Central memory CD8-positive, alpha-beta T cell (primary cell): ENCODE results near the gene EHBP1L1.
"Not testable (repeated sequence)": the region's sequence is repeated elsewhere in the genome, so short reads cannot be mapped to it uniquely, and the experiment has no call there.

Source experiments
- ATAC-seq: fragments of 150-1000 bp; cut with Tn5 transposase; replicated peaks from 2 replicates; pipeline ENCODE4 v1.10.0; 2022; ENCODE audit warnings: mild to moderate bottlenecking, moderate FRiP score, moderate number of reproducible peaks; ENCODE audit not compliant: poor library complexity, severe bottlenecking; ENCODE audit errors: extremely low read depth
- DNase-seq, 2 donors: peaks; one replicate each; pipeline ENCODE4 v3.0.0; 2021; ENCODE audit warnings: low spot score in 2 of 2
- H3K27ac Mint-ChIP-seq: one replicate; pipeline ENCODE4 v1.8.0; 2022; ENCODE audit warnings: low read depth, mild to moderate bottlenecking, moderate library complexity, mixed read lengths
- H3K27me3 Mint-ChIP-seq: one replicate; pipeline ENCODE4 v1.8.0; 2022; ENCODE audit warnings: mixed read lengths
- H3K36me3 Mint-ChIP-seq: one replicate; pipeline ENCODE4 v1.8.0; 2022; ENCODE audit warnings: mild to moderate bottlenecking, moderate library complexity, mixed read lengths; ENCODE audit not compliant: insufficient read depth
- H3K4me1 Mint-ChIP-seq: one replicate; pipeline ENCODE4 v1.8.0; 2022; ENCODE audit warnings: mixed read lengths
- H3K4me3 Mint-ChIP-seq: one replicate; pipeline ENCODE4 v1.8.0; 2022; ENCODE audit warnings: mild to moderate bottlenecking, moderate library complexity, mixed read lengths
- H3K9me3 Mint-ChIP-seq: one replicate; pipeline ENCODE4 v1.8.0; 2022; ENCODE audit warnings: mixed read lengths

EHBP1L1 gene

DNA sequence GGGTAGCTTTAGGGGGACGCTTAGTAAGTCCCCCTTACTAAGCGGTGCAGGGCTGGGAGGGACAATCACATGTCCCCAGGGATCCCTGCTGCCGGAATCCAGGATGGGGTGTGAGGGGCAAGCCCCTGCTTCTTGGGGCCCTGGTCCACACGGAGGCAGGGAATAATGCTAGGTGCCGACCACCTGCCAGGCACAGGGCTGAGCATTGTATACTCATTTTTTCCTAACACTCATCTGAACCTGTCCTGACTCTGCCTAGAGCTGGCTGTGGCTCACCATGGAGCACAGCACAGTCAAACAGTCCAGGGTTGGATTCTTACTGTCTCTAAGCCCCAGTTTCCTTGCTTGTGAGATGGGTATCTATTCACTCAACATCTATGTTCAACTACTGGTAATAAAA, 16.3 kb upstream of the EHBP1L1 start:
- DNase-seq = no peak
- Mint-ChIP-seq H3K27ac (peak overlapping the region; percentile 92), H3K4me3 (peak overlapping the region; percentile 82), H3K9me3 (no peaks in the 10 kb centered on the region), H3K4me1 (peaks cover 57% of the 10 kb centered on the region), H3K36me3 (peaks cover 4% of the 10 kb centered on the region), H3K27me3 (no peaks in the 10 kb centered on the region)
- ATAC-seq = no peak

DNA sequence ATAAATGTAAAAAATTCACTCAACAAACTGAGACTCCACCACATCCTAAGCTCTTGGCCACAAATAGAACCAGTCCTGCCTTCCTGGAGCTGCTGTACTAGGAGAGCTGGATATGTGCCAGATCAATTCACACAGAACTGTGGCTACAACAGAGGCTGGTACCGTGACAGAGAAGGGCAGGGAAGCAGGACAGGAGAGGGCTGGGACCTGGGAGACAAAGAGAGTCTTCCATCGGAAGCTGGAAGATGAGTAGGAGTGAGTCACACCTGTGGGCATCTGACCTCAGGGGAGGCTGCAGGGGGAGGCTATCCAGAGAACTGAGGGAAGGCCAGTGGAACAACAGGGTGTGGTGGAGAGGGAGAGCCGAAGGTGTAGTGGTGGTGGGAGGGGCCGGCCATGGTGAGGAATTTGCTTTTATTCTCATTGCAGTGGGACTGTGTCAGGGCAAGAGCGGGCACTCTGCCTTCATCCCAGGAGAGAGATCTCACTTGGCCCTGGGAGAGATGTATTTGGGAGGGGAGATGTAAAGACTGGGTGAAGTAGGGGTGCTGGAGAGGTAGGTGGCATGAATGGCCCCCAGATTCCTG, 15.8 kb upstream of the EHBP1L1 start:
- H3K36me3 Mint-ChIP-seq = peaks cover 4% of the 10 kb centered on the region

DNA sequence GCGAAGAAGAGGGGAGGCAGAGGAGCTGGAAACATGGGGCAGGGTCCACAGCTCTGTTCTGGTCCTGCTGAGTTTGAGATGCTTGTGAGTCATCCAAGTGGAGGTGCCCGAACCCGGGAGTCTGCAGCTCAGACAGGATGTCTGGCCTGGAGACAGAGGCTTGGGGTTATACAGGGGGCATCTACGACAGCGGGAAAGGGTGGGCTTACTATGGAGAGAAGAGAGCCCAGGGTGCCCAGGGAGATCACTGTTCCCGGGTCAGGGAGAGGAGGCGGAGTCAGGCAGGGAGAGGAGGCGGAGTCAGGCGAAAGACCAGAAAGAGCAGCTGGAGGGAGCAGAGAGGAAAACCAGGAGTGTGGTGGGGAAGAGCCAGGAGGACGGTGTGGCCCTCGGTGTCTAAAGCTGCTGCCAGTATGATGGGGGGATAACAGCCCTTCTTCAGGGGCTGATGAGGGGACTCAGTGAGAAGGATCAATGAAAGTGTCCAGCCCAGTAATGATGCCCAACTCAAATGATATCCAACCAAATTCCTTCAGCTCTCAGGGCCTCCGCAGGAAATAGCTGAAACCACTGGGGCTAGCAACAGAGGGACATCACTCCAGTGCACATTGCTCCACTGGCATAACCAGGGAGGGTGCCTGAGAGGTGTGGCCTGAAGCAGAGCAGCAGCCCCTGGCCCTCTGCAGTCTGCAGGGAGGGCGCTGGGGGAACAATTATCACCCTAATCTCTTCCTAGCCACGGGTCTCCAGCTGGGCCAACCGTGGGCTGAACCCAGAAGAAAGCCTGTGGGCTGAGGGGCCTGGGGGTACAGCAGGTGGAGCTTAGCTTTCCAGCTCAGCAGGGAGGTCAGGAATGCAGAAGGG, 15.1 kb upstream of the EHBP1L1 start:
- DNase-seq (no peak), ATAC-seq (no peak)
- no peaks in the 10 kb centered on the region for H3K9me3 Mint-ChIP-seq
- no peaks in the 10 kb centered on the region for H3K27me3 Mint-ChIP-seq
- peaks cover 5% of the 10 kb centered on the region for H3K36me3 Mint-ChIP-seq
- H3K4me1 Mint-ChIP-seq = peaks cover 57% of the 10 kb centered on the region
- no peak overlapping the region for H3K4me3 Mint-ChIP-seq
- H3K27ac Mint-ChIP-seq = peak overlapping the region; percentile 47

More for the DNA sequence above, 15.8 kb upstream of the EHBP1L1 start:
- ATAC-seq (no peak), DNase-seq (no peak)
- Mint-ChIP-seq H3K27me3 (no peaks in the 10 kb centered on the region), H3K27ac (peak overlapping the region; percentile 47), H3K9me3 (no peaks in the 10 kb centered on the region), H3K4me1 (peaks cover 57% of the 10 kb centered on the region), H3K4me3 (no peak overlapping the region)

DNA sequence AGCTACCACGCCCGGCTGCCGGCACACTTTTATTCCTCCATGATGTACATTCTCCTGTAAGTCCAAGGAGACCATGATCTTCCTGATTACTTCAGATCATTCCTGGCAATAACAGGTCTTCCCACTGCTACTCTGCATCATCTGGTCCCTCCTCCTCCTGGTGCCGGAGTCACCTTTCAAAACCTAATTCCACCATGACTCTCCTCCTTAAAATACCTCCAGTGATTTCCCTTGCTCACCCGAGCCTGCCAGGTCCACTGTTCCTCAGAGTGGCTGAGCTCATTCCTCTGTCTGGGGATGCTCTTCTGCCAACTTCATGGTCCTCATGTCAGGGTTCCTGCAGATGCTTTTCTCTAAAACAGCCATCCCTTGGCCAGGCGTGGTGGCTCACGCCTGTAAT, 13.8 kb upstream of the EHBP1L1 start:
- H3K27me3 Mint-ChIP-seq = no peaks in the 10 kb centered on the region
- H3K4me1 Mint-ChIP-seq = peaks cover 53% of the 10 kb centered on the region
- H3K4me3 Mint-ChIP-seq = no peak overlapping the region
- H3K9me3 Mint-ChIP-seq = no peaks in the 10 kb centered on the region
- DNase-seq = no peak
- no peak for ATAC-seq
- no peak overlapping the region for H3K27ac Mint-ChIP-seq
- peaks cover 8% of the 10 kb centered on the region for H3K36me3 Mint-ChIP-seq

DNA sequence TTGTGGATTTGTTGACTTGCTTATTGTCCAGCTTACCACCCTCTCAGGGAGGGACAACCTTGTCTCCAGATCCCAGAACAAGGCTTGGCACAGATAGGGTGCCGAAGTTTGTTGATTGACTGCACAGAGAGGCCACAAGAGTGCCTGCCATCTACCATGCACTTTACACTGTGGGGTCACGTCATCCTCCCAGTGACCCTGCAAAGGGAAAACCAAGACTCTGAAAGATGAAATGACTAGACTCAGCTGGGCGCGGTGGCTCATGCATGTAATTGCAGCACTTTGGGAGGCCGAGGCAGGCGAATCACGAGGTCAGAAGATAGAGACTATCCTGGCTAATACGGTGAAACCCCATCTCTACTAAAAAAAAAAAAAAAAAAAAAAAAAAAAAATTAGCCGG, 13.1 kb upstream of the EHBP1L1 start:
- Mint-ChIP-seq H3K27me3 (no peaks in the 10 kb centered on the region), H3K4me1 (peaks cover 48% of the 10 kb centered on the region), H3K27ac (no peak overlapping the region), H3K36me3 (peaks cover 6% of the 10 kb centered on the region), H3K9me3 (no peaks in the 10 kb centered on the region), H3K4me3 (no peak overlapping the region)
- ATAC-seq (no peak), DNase-seq (no peak)

DNA sequence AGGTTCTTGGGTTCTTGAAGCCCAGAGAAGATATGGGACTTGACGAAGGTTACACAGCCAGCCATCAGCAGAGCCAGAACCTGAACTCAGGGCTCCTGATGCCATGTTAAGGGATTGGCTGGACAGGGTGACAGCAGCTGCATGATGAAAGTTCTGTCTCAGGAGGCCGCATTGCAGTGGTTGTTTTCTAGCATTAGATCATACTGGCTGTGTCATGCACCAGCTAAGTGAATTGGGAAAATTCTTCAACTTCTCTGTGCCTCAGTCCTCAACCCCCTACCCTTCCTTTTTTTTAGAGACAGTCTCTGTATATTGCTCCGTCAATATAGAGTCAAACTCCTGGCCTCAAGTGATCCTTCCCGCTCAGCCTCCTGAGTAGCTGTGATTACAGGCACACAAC, 12.3 kb upstream of the EHBP1L1 start:
- Mint-ChIP-seq H3K27me3 (no peaks in the 10 kb centered on the region), H3K9me3 (no peaks in the 10 kb centered on the region), H3K4me3 (no peak overlapping the region), H3K36me3 (peaks cover 6% of the 10 kb centered on the region), H3K4me1 (peaks cover 55% of the 10 kb centered on the region), H3K27ac (no peak overlapping the region)
- DNase-seq (no peak), ATAC-seq (no peak)

DNA sequence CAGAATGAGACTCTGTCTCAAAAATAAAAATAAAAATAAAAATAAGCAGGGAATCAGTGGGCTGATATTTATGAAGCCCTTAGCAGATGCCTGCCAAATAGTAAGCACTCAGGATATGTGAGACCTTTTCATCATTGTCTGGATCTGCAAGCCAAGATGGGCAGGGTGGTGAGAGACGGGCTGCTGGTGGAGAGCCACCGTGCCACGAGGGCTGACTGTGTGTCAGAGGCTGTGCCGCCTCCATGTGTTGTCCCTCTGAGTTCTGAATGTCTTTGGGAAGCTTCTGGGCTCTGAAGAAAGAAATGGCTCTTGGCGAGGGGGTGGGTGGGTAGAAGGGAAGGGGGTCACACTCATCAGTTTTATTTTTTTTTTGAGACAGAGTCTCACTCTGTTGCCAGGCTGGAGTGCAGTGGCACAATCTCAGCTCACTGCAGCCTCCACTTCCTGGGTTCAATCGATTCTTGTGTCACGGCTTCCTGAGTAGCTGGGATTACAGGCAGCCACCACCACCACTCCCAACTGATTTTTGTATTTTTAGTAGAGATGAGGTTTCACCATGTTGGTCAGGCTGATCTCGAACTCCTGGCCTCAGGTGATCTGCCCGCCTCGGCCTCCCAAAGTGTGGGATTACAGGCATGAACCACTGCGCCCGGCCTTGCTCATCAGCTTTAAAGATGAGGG, 10.8 kb upstream of the EHBP1L1 start:
- Mint-ChIP-seq H3K4me3 (peak overlapping the region; percentile 70), H3K36me3 (peaks cover 15% of the 10 kb centered on the region), H3K4me1 (peaks cover 56% of the 10 kb centered on the region), H3K27ac (peak overlapping the region; percentile 91)
- not testable (repeated sequence) for H3K27me3 Mint-ChIP-seq, H3K9me3 Mint-ChIP-seq, ATAC-seq, DNase-seq

DNA sequence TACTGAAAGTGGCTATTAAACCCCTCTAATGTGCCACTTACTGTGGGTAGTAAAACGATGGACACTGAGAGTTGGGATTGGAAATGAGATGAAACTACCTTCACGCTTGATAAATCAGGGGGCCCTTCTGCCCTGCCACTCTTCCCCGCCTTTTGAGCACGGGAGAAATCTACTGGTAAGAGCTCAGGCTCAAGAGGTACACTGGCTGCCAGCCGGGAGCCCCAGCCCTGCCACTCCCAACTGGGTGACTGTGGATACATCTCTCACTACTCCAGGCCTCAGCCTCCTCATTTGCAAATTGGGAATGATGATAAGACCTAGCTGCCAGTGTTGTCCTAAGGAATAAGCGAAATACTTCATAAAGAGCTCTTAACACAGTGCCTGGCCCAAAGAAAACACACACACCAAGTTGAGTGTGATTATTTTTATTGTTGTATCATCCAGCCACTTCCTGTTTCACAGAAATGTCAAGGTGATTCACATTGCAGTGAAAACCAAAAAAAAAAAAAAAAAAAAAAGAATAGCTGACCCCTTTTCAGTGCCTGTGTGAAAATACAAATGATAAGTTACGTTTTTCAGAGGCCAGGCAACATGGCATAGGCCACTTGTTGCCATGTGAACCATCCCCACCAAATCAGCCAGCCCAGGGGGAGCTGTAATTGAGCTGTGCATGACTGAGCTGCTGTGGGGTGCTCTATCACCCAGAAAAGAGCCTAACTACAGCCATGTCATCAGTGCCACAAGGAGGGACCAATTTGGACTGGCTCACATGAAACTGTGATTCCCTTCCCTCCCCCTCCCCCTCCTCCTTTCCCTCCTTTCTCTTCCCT, 10.0 kb upstream of the EHBP1L1 start:
- Mint-ChIP-seq H3K9me3 (no peaks in the 10 kb centered on the region), H3K27ac (peak overlapping the region; percentile 91), H3K27me3 (no peaks in the 10 kb centered on the region), H3K4me1 (peaks cover 55% of the 10 kb centered on the region), H3K36me3 (peaks cover 20% of the 10 kb centered on the region), H3K4me3 (peak overlapping the region; percentile 70)
- DNase-seq (peak in 1 of 2 donors; percentile 53), ATAC-seq (peak; percentile 12)

DNA sequence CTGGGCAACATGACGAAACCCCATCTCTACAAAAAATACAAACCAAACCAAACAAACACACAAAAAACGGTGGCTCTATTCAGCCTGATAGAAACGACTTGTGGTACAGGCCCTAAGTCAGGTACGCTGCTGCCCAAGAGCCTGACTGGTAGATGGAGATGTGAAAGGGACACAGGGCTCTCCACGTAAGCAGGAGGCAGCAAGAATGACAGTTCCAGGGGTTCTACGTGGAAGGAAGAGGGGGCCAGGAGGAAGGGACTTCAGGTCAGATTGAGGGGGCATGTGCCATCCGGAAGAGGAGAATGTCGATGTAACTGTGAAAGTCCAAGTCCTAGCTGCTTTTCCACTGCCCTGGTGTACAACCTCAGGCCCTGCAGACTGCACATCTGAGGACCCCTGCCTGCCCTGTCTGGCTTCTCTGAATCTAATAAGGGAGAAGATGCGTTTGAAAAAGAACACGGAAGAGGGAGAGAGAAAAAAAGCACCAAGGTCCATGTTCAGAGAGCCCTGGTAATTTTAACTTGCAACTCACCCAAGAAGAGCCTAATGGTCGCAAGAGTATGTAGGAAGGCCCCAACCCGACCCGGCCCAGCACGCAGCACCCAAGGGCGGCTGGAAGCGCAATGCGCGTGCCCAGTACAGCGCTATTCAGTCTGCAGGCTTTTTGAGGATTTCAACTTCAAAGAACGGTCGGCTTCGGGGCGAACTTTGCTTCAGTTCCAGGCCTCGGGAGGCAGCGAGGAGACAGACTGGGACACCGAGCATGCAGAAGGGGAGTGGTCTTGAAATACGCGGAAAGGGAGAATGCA, 6.5 kb upstream of the EHBP1L1 start:
- peak; percentile 33 for ATAC-seq
- H3K4me3 Mint-ChIP-seq = peak overlapping the region; percentile 97
- H3K27me3 Mint-ChIP-seq = no peaks in the 10 kb centered on the region
- no peaks in the 10 kb centered on the region for H3K9me3 Mint-ChIP-seq
- peaks cover 81% of the 10 kb centered on the region for H3K4me1 Mint-ChIP-seq
- DNase-seq = no peak
- peaks cover 35% of the 10 kb centered on the region for H3K36me3 Mint-ChIP-seq
- H3K27ac Mint-ChIP-seq = peak overlapping the region; percentile 99

DNA sequence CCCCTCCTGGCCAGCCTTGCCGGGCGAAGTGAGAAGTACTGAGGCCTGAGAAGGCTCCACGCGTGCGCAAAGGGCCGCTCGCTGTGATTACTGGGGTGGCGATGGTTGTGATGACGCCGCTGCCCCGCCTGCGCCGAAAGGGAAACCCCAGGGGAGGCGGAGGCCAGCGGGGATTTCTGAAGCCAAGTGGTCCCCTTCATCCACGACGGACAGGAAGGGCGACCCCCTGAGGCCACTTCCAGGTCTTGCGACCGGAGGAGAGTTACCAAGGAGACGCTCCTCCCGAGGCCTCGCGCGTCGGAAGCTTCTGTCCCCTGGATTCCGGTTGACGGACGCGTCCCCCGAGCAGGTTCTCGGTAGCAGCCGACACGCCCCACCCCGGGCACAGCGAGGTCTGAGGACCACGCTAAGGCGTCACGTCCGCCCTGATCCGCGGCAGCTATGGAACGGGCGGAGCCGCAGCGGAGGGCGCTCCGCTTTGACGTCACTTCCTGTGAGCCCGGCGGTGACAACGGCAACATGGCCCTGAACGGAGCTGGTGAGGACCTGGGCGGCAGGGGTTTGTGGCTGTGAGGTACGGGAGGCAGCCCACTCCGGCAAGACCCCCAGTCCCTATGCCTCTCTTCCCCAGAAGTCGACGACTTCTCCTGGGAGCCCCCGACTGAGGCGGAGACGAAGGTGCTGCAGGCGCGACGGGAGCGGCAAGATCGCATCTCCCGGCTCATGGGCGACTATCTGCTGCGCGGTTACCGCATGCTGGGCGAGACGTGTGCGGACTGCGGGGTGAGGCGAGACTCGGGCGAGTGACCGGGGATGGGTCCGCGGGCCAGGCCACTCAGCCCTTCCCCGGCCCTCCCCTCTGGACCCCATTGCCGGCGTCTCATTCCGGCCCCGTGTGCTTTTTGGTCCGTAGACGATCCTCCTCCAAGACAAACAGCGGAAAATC, 5.6 kb upstream of the EHBP1L1 start, which contains the start of gene ZNRD2:
ZNRD2 (plus strand) TSS at position 505 of the 946 bp plus-strand sequence; CDS start at position 520, 15 bp downstream.
- peaks cover 81% of the 10 kb centered on the region for H3K4me1 Mint-ChIP-seq
- peak within 1 kb of the TSS; percentile 99 for H3K27ac Mint-ChIP-seq
- H3K27me3 Mint-ChIP-seq = no peaks in the 10 kb centered on the region
- peak within 1 kb of the TSS; percentile 97 for H3K4me3 Mint-ChIP-seq
- peaks cover 40% of the 10 kb centered on the region for H3K36me3 Mint-ChIP-seq
- ATAC-seq = peak; percentile 78
- H3K9me3 Mint-ChIP-seq = no peaks in the 10 kb centered on the region
- DNase-seq = peak; percentile 94 to 98

DNA sequence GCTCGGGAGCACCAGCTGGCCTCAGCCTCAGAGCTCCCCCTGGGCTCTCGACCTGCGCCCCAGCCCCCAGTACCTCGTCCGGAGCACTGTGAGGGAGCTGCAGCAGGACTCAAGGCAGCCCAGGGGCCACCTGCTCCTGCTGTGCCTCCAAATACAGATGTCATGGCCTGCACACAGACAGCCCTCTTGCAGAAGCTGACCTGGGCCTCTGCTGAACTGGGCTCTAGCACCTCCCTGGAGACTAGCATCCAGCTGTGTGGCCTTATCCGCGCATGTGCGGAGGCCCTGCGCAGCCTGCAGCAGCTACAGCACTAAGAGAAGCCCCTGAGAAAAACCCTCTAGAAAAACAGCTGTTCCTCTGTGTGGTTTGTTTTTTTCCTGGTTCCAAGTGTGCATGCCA, 4.4 kb upstream of the EHBP1L1 start:
- DNase-seq = no peak
- H3K4me1 Mint-ChIP-seq = peaks cover 73% of the 10 kb centered on the region
- no peak for ATAC-seq
- H3K36me3 Mint-ChIP-seq = peaks cover 39% of the 10 kb centered on the region
- H3K27me3 Mint-ChIP-seq = no peaks in the 10 kb centered on the region
- H3K9me3 Mint-ChIP-seq = no peaks in the 10 kb centered on the region
- H3K27ac Mint-ChIP-seq = peak overlapping the region; percentile 99
- peak overlapping the region; percentile 97 for H3K4me3 Mint-ChIP-seq
